Neural cell (in vitro differentiated cells): Measurements from ENCODE around the gene PRKCQ. TPM values are rescaled to one million over a fixed set of nuclear protein-coding genes. Genes with fewer than 3 reads are reported as not detected.

Experiments
- H2AFZ ChIP-seq: fragments of 200-600, 300-800 bp; sonication (generic), shearing (Covaris generic); 2 replicates; pipeline ENCODE4 v1.6.0; 2014; ENCODE audit warnings: low read depth, mild to moderate bottlenecking, antibody characterized with exemption, low read length, moderate library complexity
- H3F3A ChIP-seq: fragments of 200-600 bp; shearing (Covaris generic); 2 replicates; pipeline ENCODE4 v1.6.1; 2016; ENCODE audit warnings: mild to moderate bottlenecking, moderate library complexity, mixed read lengths, antibody characterized with exemption, low read length; ENCODE audit not compliant: insufficient read depth, poor library complexity, severe bottlenecking
- H3K27ac ChIP-seq: fragments of 200-600, 300-800 bp; sonication (generic), shearing (Covaris generic); 2 replicates; pipeline ENCODE4 v1.5.1; 2014; ENCODE audit warnings: mild to moderate bottlenecking, low read length, moderate library complexity
- H3K27me3 ChIP-seq: fragments of 300-800, 200-600 bp; sonication (generic), shearing (Covaris generic); 2 replicates; pipeline ENCODE4 v1.6.0; 2014; ENCODE audit warnings: mild to moderate bottlenecking, low read depth, low read length, moderate library complexity; ENCODE audit not compliant: insufficient read depth
- H3K36me3 ChIP-seq: fragments of 300-800, 200-600 bp; sonication (generic), shearing (Covaris generic); 2 replicates; pipeline ENCODE4 v1.5.1; 2014; ENCODE audit warnings: mild to moderate bottlenecking, antibody characterized with exemption, low read length, moderate library complexity; ENCODE audit not compliant: insufficient read depth
- H3K4me2 ChIP-seq: fragments of 300-800, 200-600 bp; sonication (generic), shearing (Covaris generic); 2 replicates; pipeline ENCODE4 v1.6.0; 2014; ENCODE audit warnings: mild to moderate bottlenecking, low read length
- H3K4me3 ChIP-seq: fragments of 300-800, 200-600 bp; sonication (generic), shearing (Covaris generic); 2 replicates; pipeline ENCODE4 v1.5.1; 2014; ENCODE audit warnings: mild to moderate bottlenecking, low read length, moderate library complexity
- H3K79me2 ChIP-seq: fragments of 200-600 bp; shearing (Covaris generic); replicated peaks from 2 replicates; pipeline ENCODE4 v1.6.0; 2014; ENCODE audit warnings: mild to moderate bottlenecking, low read length, moderate library complexity; ENCODE audit not compliant: insufficient read depth
- H3K9ac ChIP-seq: fragments of 300-800, 200-600 bp; sonication (generic), shearing (Covaris generic); 2 replicates; pipeline ENCODE4 v1.6.1; 2016; ENCODE audit warnings: mild to moderate bottlenecking, low read length, mixed read lengths
- H3K9me2 ChIP-seq: fragments of 200-600 bp; shearing (Covaris generic); 2 replicates; pipeline ENCODE4 v1.6.1; 2016; ENCODE audit warnings: mild to moderate bottlenecking, low read length, mixed read lengths; ENCODE audit not compliant: insufficient read depth
- H3K9me3 ChIP-seq: fragments of 200-600, 300-800 bp; sonication (generic), shearing (Covaris generic); 2 replicates; pipeline ENCODE4 v1.6.1; 2016; ENCODE audit warnings: mild to moderate bottlenecking, mixed run types, low read length, moderate library complexity, mixed read lengths
- H4K20me1 ChIP-seq: fragments of 200-600 bp; shearing (Covaris generic); 2 replicates; pipeline ENCODE4 v1.6.1; 2016; ENCODE audit warnings: mild to moderate bottlenecking, mixed run types; ENCODE audit not compliant: insufficient read depth
- CTCF ChIP-seq: fragments of 450-650 bp; IDR thresholded peaks from 2 replicates; pipeline ENCODE4 v1.5.1; 2014; ENCODE audit warnings: antibody characterized with exemption, mild to moderate bottlenecking, moderate library complexity; ENCODE audit not compliant: poor library complexity, severe bottlenecking
- EP300 ChIP-seq: fragments of 450-650 bp; conservative IDR thresholded peaks from 2 replicates; pipeline ENCODE4 v1.6.1; 2014; ENCODE audit warnings: antibody characterized with exemption, mild to moderate bottlenecking, moderate library complexity; ENCODE audit not compliant: poor library complexity, severe bottlenecking
- EZH2 ChIP-seq: fragments of 200-600, 300-800 bp; shearing (Covaris generic), sonication (generic); IDR thresholded peaks from 2 replicates; pipeline ENCODE4 v1.6.1; 2014; ENCODE audit warnings: antibody characterized with exemption, low read length, borderline replicate concordance, mild to moderate bottlenecking; ENCODE audit not compliant: insufficient read depth, poor library complexity, severe bottlenecking
- MXI1 ChIP-seq: fragments of 450-650 bp; conservative IDR thresholded peaks from 2 replicates; pipeline ENCODE4 v1.6.1; 2014; ENCODE audit warnings: antibody characterized with exemption, mild to moderate bottlenecking; ENCODE audit not compliant: poor library complexity, severe bottlenecking
- POLR2AphosphoS5 ChIP-seq: IDR thresholded peaks from 2 replicates; pipeline ENCODE4 v1.6.1; 2012
- RAD21 ChIP-seq: fragments of 450-650 bp; conservative IDR thresholded peaks from 2 replicates; pipeline ENCODE4 v1.6.1; 2014; ENCODE audit warnings: antibody characterized with exemption, mild to moderate bottlenecking, moderate library complexity
- REST ChIP-seq: IDR thresholded peaks from 2 replicates; pipeline ENCODE4 v1.6.1; 2012; ENCODE audit warnings: borderline replicate concordance
- SMC3 ChIP-seq: fragments of 450-650 bp; conservative IDR thresholded peaks from 2 replicates; pipeline ENCODE4 v1.6.1; 2014; ENCODE audit warnings: antibody characterized with exemption, mild to moderate bottlenecking, moderate library complexity; ENCODE audit not compliant: poor library complexity
- TAF1 ChIP-seq: IDR thresholded peaks from 2 replicates; pipeline ENCODE4 v1.6.1; 2012; ENCODE audit warnings: low read depth
- polyA plus RNA-seq: library from polyadenylated mRNA; depleted of rRNA; stranded (reverse); fragments of >200 nt; gene quantifications from 2 replicates; pipeline ENCODE4 v1.2.3, GENCODE V29; 2014

Gene PRKCQ
- polyA plus RNA-seq, 1 donor from 2014 or later = 0.61 TPM

- no peak overlapping the region for H3K27ac ChIP-seq
- no peak overlapping the region for H2AFZ ChIP-seq
- no peaks in the 10 kb centered on the region for H3K79me2 ChIP-seq
- no peak for TF ChIP-seq TAF1
- TF ChIP-seq EP300 = no peak
- TF ChIP-seq REST = no peak
- TF ChIP-seq MXI1 = no peak
- TF ChIP-seq CTCF = no peak
- TF ChIP-seq RAD21 = no peak
- TF ChIP-seq EZH2 = no peak
- no peak for TF ChIP-seq SMC3
- TF ChIP-seq POLR2AphosphoS5 = no peak
- no peak overlapping the region for H3K4me3 ChIP-seq
- peaks cover 4% of the 10 kb centered on the region for H3K27me3 ChIP-seq
- H3F3A ChIP-seq = no peaks in the 10 kb centered on the region
- no peaks in the 10 kb centered on the region for H3K36me3 ChIP-seq
- H3K9ac ChIP-seq = no peak overlapping the region
- H4K20me1 ChIP-seq = no peaks in the 10 kb centered on the region
- H3K9me2 ChIP-seq = no peaks in the 10 kb centered on the region
- H3K4me2 ChIP-seq = no peak overlapping the region
- no peaks in the 10 kb centered on the region for H3K9me3 ChIP-seq
Observed at GRCh38 chr10:6569259-6569658, 10.8 kb downstream of the PRKCQ start.

- H2AFZ ChIP-seq = no peak overlapping the region
- no peak for TF ChIP-seq EP300
- TF ChIP-seq POLR2AphosphoS5 = no peak
- TF ChIP-seq RAD21 = no peak
- H3K4me3 ChIP-seq = no peak overlapping the region
- no peak overlapping the region for H3K27ac ChIP-seq
- no peaks in the 10 kb centered on the region for H3K9me3 ChIP-seq
- no peaks in the 10 kb centered on the region for H3F3A ChIP-seq
- no peaks in the 10 kb centered on the region for H3K36me3 ChIP-seq
- H3K4me2 ChIP-seq = no peak overlapping the region
- H3K9ac ChIP-seq = no peak overlapping the region
- H3K27me3 ChIP-seq = peaks cover 4% of the 10 kb centered on the region
- H3K9me2 ChIP-seq = no peaks in the 10 kb centered on the region
- H3K79me2 ChIP-seq = no peaks in the 10 kb centered on the region
- H4K20me1 ChIP-seq = no peaks in the 10 kb centered on the region
Observed at GRCh38 chr10:6567884-6568283, 12.2 kb downstream of the PRKCQ start.

GRCh38 chr10:6567203-6567703 is 12.8 kb downstream of the PRKCQ start:
- peaks cover 4% of the 10 kb centered on the region for H3K27me3 ChIP-seq
- H2AFZ ChIP-seq = no peak overlapping the region
- H3K4me2 ChIP-seq = no peak overlapping the region
- H4K20me1 ChIP-seq = no peaks in the 10 kb centered on the region
- no peaks in the 10 kb centered on the region for H3K9me2 ChIP-seq
- no peak overlapping the region for H3K27ac ChIP-seq
- no peaks in the 10 kb centered on the region for H3K79me2 ChIP-seq
- no peaks in the 10 kb centered on the region for H3K9me3 ChIP-seq
- H3F3A ChIP-seq = no peaks in the 10 kb centered on the region
- H3K36me3 ChIP-seq = no peaks in the 10 kb centered on the region
- TF ChIP-seq RAD21 (no peak), EP300 (no peak), SMC3 (no peak), EZH2 (no peak), CTCF (no peak), TAF1 (no peak), REST (no peak), MXI1 (no peak), POLR2AphosphoS5 (no peak)
- H3K4me3 ChIP-seq = no peak overlapping the region
- no peak overlapping the region for H3K9ac ChIP-seq
